Measurements from ENCODE around the gene IPO9. TPM values are rescaled to one million over a fixed set of nuclear protein-coding genes. Genes with fewer than 3 reads are reported as not detected.

The IPO9 gene
- total RNA-seq, 4 donors from 2014 or later = 7.2 to 16.3 (median 10.3) TPM

MicroRNAs within 50 kb of the gene (microRNA counts, 767-probe panel; counts per million panel counts)
- microRNA hsa-miR-1231 = 356 to 448 counts per million in 2 donors

Small RNA genes within 50 kb of the gene (microRNA-seq; reads per million reads assigned to microRNA genes)
- gene MIR1231 (ENCODE audit: borderline replicate concordance in 2 of 2) (0 reads per million in 2 donors), gene MIR6739 (ENCODE audit: borderline replicate concordance in 2 of 2) (0 reads per million in 2 donors)

Other genes starting within 250 kb of the IPO9 start
- 100 to 1,000 TPM in 2 of 4 donors, 10 to 100 TPM in 2; 76.6 to 384 (median 229) TPM for gene SHISA4, start 59.7 kb downstream of the IPO9 start, total RNA-seq
- gene LMOD1, start 117.4 kb downstream of the IPO9 start, total RNA-seq = 10 to 100 TPM; 12.8 to 39.5 (median 22.6) TPM
- 10 to 100 TPM; 33.6 to 67.6 (median 43.3) TPM for gene TIMM17A, start 126.3 kb downstream of the IPO9 start, total RNA-seq
- 10 to 100 TPM; 11.1 to 24.9 (median 21.2) TPM for gene RNPEP, start 153.5 kb downstream of the IPO9 start, total RNA-seq
- gene ELF3, start 181.4 kb downstream of the IPO9 start, total RNA-seq = 1 to 10 TPM in 1 of 4 donors, under 1 TPM in 2, not detected in 1; 0.10 to 3.8 (median 0.73) TPM

All from gastrocnemius medialis (tissue), 4 donors.